Keratinocyte (primary cell): Measurements from ENCODE around the gene TEAD3. TPM values are rescaled to one million over a fixed set of nuclear protein-coding genes. Genes with fewer than 3 reads are reported as not detected.

Experiments used
- DNase-seq: peaks from one replicate; pipeline ENCODE4 v3.0.0-alpha.2; 2011; ENCODE audit warnings: low read depth, missing footprints, low spot score
- FAIRE-seq: peaks from 2 replicates; lab custom pipeline; 2011; peaks lifted over from hg19 to GRCh38; lab: Jason Lieb, UNC
- H2AFZ ChIP-seq: 2 replicates; pipeline ENCODE4 v1.6.0; 2012; ENCODE audit warnings: low read length, control low read depth, inconsistent platforms; ENCODE audit not compliant: control insufficient read depth
- H3K27ac ChIP-seq: 2 replicates; pipeline ENCODE4 v1.5.1; 2011; ENCODE audit warnings: low read length; ENCODE audit not compliant: control insufficient read depth, insufficient read depth
- H3K27me3 ChIP-seq: 3 replicates; pipeline ENCODE4 v1.6.0; 2011; ENCODE audit warnings: low read length; ENCODE audit not compliant: control insufficient read depth, insufficient read depth; ENCODE audit errors: extremely low read depth
- H3K36me3 ChIP-seq, 2 experiments: 2 replicates in 1 of 2; 3 replicates in 1 of 2; pipeline ENCODE4 v1.5.1; 2011; ENCODE audit warnings: low read length in 2 of 2, mild to moderate bottlenecking in 1 of 2; ENCODE audit not compliant: control insufficient read depth in 2 of 2, insufficient read depth in 2 of 2; ENCODE audit errors: extremely low read depth in 1 of 2
- H3K4me1 ChIP-seq: 3 replicates; pipeline ENCODE4 v1.5.1; 2011; ENCODE audit warnings: low read length; ENCODE audit not compliant: control insufficient read depth, insufficient read depth; ENCODE audit errors: extremely low read depth
- H3K4me2 ChIP-seq: 3 replicates; pipeline ENCODE4 v1.6.0; 2011; ENCODE audit warnings: low read depth, low read length; ENCODE audit not compliant: control insufficient read depth, insufficient read depth; ENCODE audit errors: extremely low read depth
- H3K4me3 ChIP-seq, 3 experiments: fragments of 200-600 bp in 1 of 3; sonication (generic) in 1 of 3; 2 replicates in 2 of 3; 3 replicates in 1 of 3; pipeline ENCODE4 v1.5.1; 2011 to 2016; ENCODE audit warnings: low read length in 3 of 3, mild to moderate bottlenecking in 3 of 3, control low read depth in 2 of 3, inconsistent platforms in 1 of 3, low read depth in 1 of 3, mixed read lengths in 1 of 3, mixed run types in 1 of 3, moderate library complexity in 1 of 3; ENCODE audit not compliant: control insufficient read depth in 2 of 3, insufficient read depth in 2 of 3; ENCODE audit errors: extremely low read depth in 1 of 3
- H3K79me2 ChIP-seq: 2 replicates; pipeline ENCODE4 v1.6.0; 2012; ENCODE audit warnings: low read length; ENCODE audit not compliant: control insufficient read depth, insufficient read depth
- H3K9ac ChIP-seq: 3 replicates; pipeline ENCODE4 v1.6.0; 2011; ENCODE audit warnings: low read length; ENCODE audit not compliant: control insufficient read depth, insufficient read depth; ENCODE audit errors: extremely low read depth
- H3K9me1 ChIP-seq: 3 replicates; pipeline ENCODE4 v1.6.0; 2011; ENCODE audit warnings: low read length; ENCODE audit not compliant: control insufficient read depth, insufficient read depth; ENCODE audit errors: extremely low read depth
- H3K9me3 ChIP-seq: 2 replicates; pipeline ENCODE4 v1.5.1; 2012; ENCODE audit warnings: low read depth, low read length; ENCODE audit not compliant: control insufficient read depth
- H4K20me1 ChIP-seq: 3 replicates; pipeline ENCODE4 v1.6.0; 2011; ENCODE audit warnings: low read length; ENCODE audit not compliant: control insufficient read depth, insufficient read depth; ENCODE audit errors: extremely low read depth
- CTCF ChIP-seq, 3 experiments: IDR thresholded peaks in 1 of 3; conservative IDR thresholded peaks in 1 of 3; optimal IDR thresholded peaks in 1 of 3; 2 replicates in 2 of 3; 3 replicates in 1 of 3; pipeline versions ENCODE3 to v1.5.1; 2011; ENCODE audit warnings: low read length in 3 of 3, mild to moderate bottlenecking in 3 of 3, moderate library complexity in 2 of 3, control low read depth in 1 of 3, inconsistent platforms in 1 of 3; ENCODE audit not compliant: insufficient read depth in 2 of 3; ENCODE audit errors: extremely low read depth in 1 of 3
- EZH2 ChIP-seq: IDR thresholded peaks from one replicate; pipeline ENCODE4 v1.6.1; 2012; ENCODE audit warnings: inconsistent platforms, mild to moderate bottlenecking, low read length, moderate library complexity
- dilution Hi-C: fragments of 300-500 bp; cut with MboI; formaldehyde crosslinking; loops from one replicate; pipeline ENCODE4 v1.7.0; 2020; ENCODE audit warnings: low sequenced_read_pairs; ENCODE audit not compliant: extremely low pct_ligation_motif_present
- polyA plus RNA-seq, 5 experiments: library from polyadenylated mRNA; depleted of rRNA in 3 of 5; stranded (reverse) in 3 of 5; stranded (forward) in 1 of 5; unstranded in 1 of 5; fragments of >200 nt; gene quantifications; 1 replicate in 1 of 5; 2 replicates in 3 of 5; 3 replicates in 1 of 5; pipeline versions ENCODE4 v1.2.1 to v1.2.3, GENCODE V29; 2011 to 2012; ENCODE audit warnings: missing spikeins in 2 of 5, low read depth in 1 of 5, low replicate concordance in 1 of 5

The TEAD3 gene
- polyA plus RNA-seq, 1 donor (not counting 4 experiments of a cell fraction or from before 2014, with no cell fraction given): 5.7 TPM

GRCh38 chr6:35432291-35432690, 64.6 kb downstream of the TEAD3 start:
- H3K9ac ChIP-seq: no peak overlapping the region
- no peaks in the 10 kb centered on the region for H3K27me3 ChIP-seq
- H3K9me1 ChIP-seq: peaks cover 2% of the 10 kb centered on the region
- dilution Hi-C loops: no loop called here
- H3K79me2 ChIP-seq: no peaks in the 10 kb centered on the region
- H3K27ac ChIP-seq: no peak overlapping the region
- FAIRE-seq: no peak
- H3K36me3 ChIP-seq: peaks cover 1 to 4% of the 10 kb centered on the region in 2 experiments
- H4K20me1 ChIP-seq: no peaks in the 10 kb centered on the region
- H3K4me2 ChIP-seq: no peak overlapping the region
- no peak for DNase-seq
- H3K4me3 ChIP-seq: no peak overlapping the region
- TF ChIP-seq CTCF (optimal IDR thresholded peaks at IDR 0.05 in 1 of 3, IDR thresholded peaks at IDR 0.05 in 1 of 3, conservative IDR thresholded peaks at IDR 0.05 in 1 of 3; ENCODE audit: extremely low read depth in 1 of 3, insufficient read depth in 2 of 3, low read length in 3 of 3): no peak
- TF ChIP-seq EZH2: no peak
- H2AFZ ChIP-seq: no peak overlapping the region
- peaks cover 9% of the 10 kb centered on the region for H3K4me1 ChIP-seq
- H3K9me3 ChIP-seq: peaks cover 15% of the 10 kb centered on the region

- peaks cover 2% of the 10 kb centered on the region for H3K9me1 ChIP-seq
- peaks cover 15% of the 10 kb centered on the region for H3K9me3 ChIP-seq
- H3K4me2 ChIP-seq: no peak overlapping the region
- no peak overlapping the region for H2AFZ ChIP-seq
- H3K27me3 ChIP-seq: no peaks in the 10 kb centered on the region
- DNase-seq: no peak
- H3K36me3 ChIP-seq: peaks cover 17 to 20% of the 10 kb centered on the region in 2 experiments
- no peak overlapping the region for H3K27ac ChIP-seq
- peaks cover 20% of the 10 kb centered on the region for H3K4me1 ChIP-seq
- TF ChIP-seq CTCF (optimal IDR thresholded peaks at IDR 0.05 in 1 of 3, IDR thresholded peaks at IDR 0.05 in 1 of 3, conservative IDR thresholded peaks at IDR 0.05 in 1 of 3; ENCODE audit: extremely low read depth in 1 of 3, insufficient read depth in 2 of 3, low read length in 3 of 3) (no peak), EZH2 (no peak)
- FAIRE-seq: no peak
- H3K4me3 ChIP-seq: no peak overlapping the region
- no peak overlapping the region for H3K9ac ChIP-seq
- H4K20me1 ChIP-seq: no peaks in the 10 kb centered on the region
- dilution Hi-C loops: no loop called here
- no peaks in the 10 kb centered on the region for H3K79me2 ChIP-seq
Observed at GRCh38 chr6:35429463-35429862, 67.4 kb downstream of the TEAD3 start.
